Measurements from ENCODE around the gene TRNAU1AP.

DNA sequence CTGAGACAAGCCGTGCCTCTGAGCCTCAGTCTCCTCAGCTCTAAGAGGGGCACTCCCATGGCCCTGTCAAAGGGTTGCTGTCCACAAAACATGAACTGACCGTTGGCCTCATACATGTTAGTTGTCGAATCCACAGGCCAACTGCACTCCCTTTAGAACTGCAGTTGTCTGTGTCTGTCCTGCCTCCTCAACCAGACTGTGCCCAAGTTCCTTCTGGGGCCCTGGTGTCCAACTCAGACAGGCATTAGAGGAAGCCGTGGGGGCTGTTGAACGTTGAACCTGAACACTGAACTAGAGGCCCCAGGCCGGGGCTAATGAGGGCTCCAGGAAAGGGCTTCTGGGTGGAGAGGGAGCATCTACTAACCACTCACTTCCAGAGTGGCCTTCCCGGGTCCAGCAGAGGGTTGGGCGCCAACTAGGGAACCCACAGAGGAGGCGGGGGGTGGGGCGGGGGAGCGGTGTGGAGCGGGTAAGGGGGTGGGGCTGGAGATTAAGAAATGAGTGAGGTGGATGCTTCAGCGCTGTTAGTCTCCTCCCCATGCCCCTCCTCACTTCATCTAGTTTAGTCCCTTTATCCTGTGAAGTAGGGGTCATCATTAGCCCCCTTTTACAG lies 38.9 kb downstream of the TRNAU1AP start, which contains the start of gene RAB42:
- no peak for TF ChIP-seq POLR2A (IDR thresholded peaks at IDR 0.05; ENCODE audit: low read depth)
- TF ChIP-seq CTCF (IDR thresholded peaks at IDR 0.05): no peak
